ENCODE results near the gene SLC35F4. TPM values are rescaled to one million over a fixed set of nuclear protein-coding genes. Genes with fewer than 3 reads are reported as not detected.

SLC35F4 gene
- polyA plus RNA-seq, 1 donor (not counting 4 experiments of a cell fraction or from before 2014, with no cell fraction given): not detected

- Histone ChIP-seq H3K36me3 (ENCODE audit: control insufficient read depth in 2 of 2, extremely low read depth in 1 of 2, insufficient read depth in 2 of 2, low read length in 2 of 2) (no peaks in the 10 kb centered on the region), H3K27me3 (ENCODE audit: control insufficient read depth, extremely low read depth, insufficient read depth, low read length) (no peaks in the 10 kb centered on the region), H3K9me1 (ENCODE audit: control insufficient read depth, extremely low read depth, insufficient read depth, low read length) (no peaks in the 10 kb centered on the region), H4K20me1 (ENCODE audit: control insufficient read depth, extremely low read depth, insufficient read depth, low read length) (no peaks in the 10 kb centered on the region), H3K79me2 (ENCODE audit: control insufficient read depth, insufficient read depth, low read length) (no peaks in the 10 kb centered on the region), H3K9ac (ENCODE audit: control insufficient read depth, extremely low read depth, insufficient read depth, low read length) (no peak overlapping the region), H3K4me2 (ENCODE audit: control insufficient read depth, extremely low read depth, insufficient read depth, low read depth, low read length) (no peak overlapping the region), H3K4me3 (ENCODE audit: control insufficient read depth in 2 of 3, extremely low read depth in 1 of 3, insufficient read depth in 2 of 3, low read depth in 1 of 3, low read length in 3 of 3) (no peak overlapping the region), H3K4me1 (ENCODE audit: control insufficient read depth, extremely low read depth, insufficient read depth, low read length) (no peaks in the 10 kb centered on the region), H3K9me3 (ENCODE audit: control insufficient read depth, low read depth, low read length) (no peaks in the 10 kb centered on the region), H3K27ac (ENCODE audit: control insufficient read depth, insufficient read depth, low read length) (no peak overlapping the region), H2AFZ (ENCODE audit: control insufficient read depth, low read length) (no peak overlapping the region)
- no peak for DNase-seq (ENCODE audit: low read depth, low spot score)
- TF ChIP-seq CTCF (optimal IDR thresholded peaks at IDR 0.05 in 1 of 3, IDR thresholded peaks at IDR 0.05 in 1 of 3, conservative IDR thresholded peaks at IDR 0.05 in 1 of 3; ENCODE audit: extremely low read depth in 1 of 3, insufficient read depth in 2 of 3, low read length in 3 of 3) (no peak), EZH2 (IDR thresholded peaks at IDR 0.05; ENCODE audit: low read length) (no peak)
- dilution Hi-C loops (cut with MboI; ENCODE audit: extremely low pct_ligation_motif_present, low sequenced_read_pairs): no loop called here
- FAIRE-seq: no peak
Measured at GRCh38 chr14:57848786-57849185, 17.1 kb downstream of the SLC35F4 start.

GRCh38 chr14:57848353-57848752, 17.5 kb downstream of the SLC35F4 start:
- no peak for DNase-seq (ENCODE audit: low read depth, low spot score)
- Histone ChIP-seq H3K9me1 (ENCODE audit: control insufficient read depth, extremely low read depth, insufficient read depth, low read length) (no peaks in the 10 kb centered on the region), H2AFZ (ENCODE audit: control insufficient read depth, low read length) (no peak overlapping the region), H3K4me3 (ENCODE audit: control insufficient read depth in 2 of 3, extremely low read depth in 1 of 3, insufficient read depth in 2 of 3, low read depth in 1 of 3, low read length in 3 of 3) (no peak overlapping the region), H3K36me3 (ENCODE audit: control insufficient read depth in 2 of 2, extremely low read depth in 1 of 2, insufficient read depth in 2 of 2, low read length in 2 of 2) (no peaks in the 10 kb centered on the region), H3K9me3 (ENCODE audit: control insufficient read depth, low read depth, low read length) (no peaks in the 10 kb centered on the region), H3K79me2 (ENCODE audit: control insufficient read depth, insufficient read depth, low read length) (no peaks in the 10 kb centered on the region), H3K4me2 (ENCODE audit: control insufficient read depth, extremely low read depth, insufficient read depth, low read depth, low read length) (no peak overlapping the region), H3K9ac (ENCODE audit: control insufficient read depth, extremely low read depth, insufficient read depth, low read length) (no peak overlapping the region), H4K20me1 (ENCODE audit: control insufficient read depth, extremely low read depth, insufficient read depth, low read length) (no peaks in the 10 kb centered on the region), H3K4me1 (ENCODE audit: control insufficient read depth, extremely low read depth, insufficient read depth, low read length) (no peaks in the 10 kb centered on the region), H3K27ac (ENCODE audit: control insufficient read depth, insufficient read depth, low read length) (no peak overlapping the region), H3K27me3 (ENCODE audit: control insufficient read depth, extremely low read depth, insufficient read depth, low read length) (no peaks in the 10 kb centered on the region)
- FAIRE-seq: no peak
- dilution Hi-C loops (cut with MboI; ENCODE audit: extremely low pct_ligation_motif_present, low sequenced_read_pairs): no loop called here
- TF ChIP-seq EZH2 (IDR thresholded peaks at IDR 0.05; ENCODE audit: low read length): no peak
- TF ChIP-seq CTCF (optimal IDR thresholded peaks at IDR 0.05 in 1 of 3, IDR thresholded peaks at IDR 0.05 in 1 of 3, conservative IDR thresholded peaks at IDR 0.05 in 1 of 3; ENCODE audit: extremely low read depth in 1 of 3, insufficient read depth in 2 of 3, low read length in 3 of 3): no peak
